Prostate gland (tissue), 2 donors: ENCODE data around the gene FSD2. TPM values are rescaled to one million over a fixed set of nuclear protein-coding genes. Genes with fewer than 3 reads are reported as not detected.

Source experiments
- DNase-seq: peaks from one replicate; pipeline ENCODE4 v3.0.0-alpha.2; 2019; ENCODE audit warnings: low spot score
- H3K27ac ChIP-seq, 2 donors: fragments of 200-600 bp; sonication (generic); 2 replicates each; pipeline ENCODE4 v1.5.1; 2017 to 2019
- H3K27me3 ChIP-seq: fragments of 200-600 bp; sonication (generic); replicated peaks from 2 replicates; pipeline ENCODE4 v1.5.1; 2019; ENCODE audit not compliant: insufficient read depth
- H3K36me3 ChIP-seq, 2 donors: fragments of 200-600 bp; sonication (generic); 1 replicate in 1 of 2; 2 replicates in 1 of 2; pipeline versions ENCODE4 v1.5.1 to v1.8.1; 2017 to 2019
- H3K4me1 ChIP-seq: fragments of 200-600 bp; sonication (generic); replicated peaks from 2 replicates; pipeline ENCODE4 v1.5.1; 2019
- H3K4me3 ChIP-seq, 2 donors: fragments of 200-600 bp; sonication (generic); 2 replicates each; pipeline ENCODE4 v1.5.1; 2017 to 2019
- H3K9me3 ChIP-seq: fragments of 200-600 bp; sonication (generic); 2 replicates; pipeline ENCODE4 v1.5.1; 2017
- POLR2A ChIP-seq: fragments of 450-650 bp; IDR thresholded peaks from one replicate; pipeline ENCODE4 v1.6.1; 2016; ENCODE audit warnings: antibody characterized with exemption, mild to moderate bottlenecking
- POLR2AphosphoS5 ChIP-seq: sonication (generic); formaldehyde crosslinking; IDR thresholded peaks from one replicate; pipeline ENCODE4 v1.6.1; 2017; ENCODE audit warnings: antibody characterized with exemption
- WGBS: methylation state at CpG from one replicate; pipeline ENCODE4 v1.1.5; 2018; 5-methylcytosine and 5-hydroxymethylcytosine counted together
- intact Hi-C: fragments of 100-400 bp; cut with DNase I; formaldehyde crosslinking; loops from one replicate; pipeline ENCODE4 v1.14.2; 2022
- total RNA-seq, 2 donors: library from RNA; depleted of rRNA; stranded (reverse); fragments of >200 nt; gene quantifications; one replicate each; pipeline ENCODE4 v1.1.0, GENCODE V29; 2016
- TF ChIP-seq, protein P1 (sequence below), 4 experiments: fragments of 200-600 bp in 2 of 4; fragments of 450-650 bp in 2 of 4; sonication (generic) in 2 of 4; IDR thresholded peaks; 1 replicate in 3 of 4; 2 replicates in 1 of 4; pipeline ENCODE4 v1.5.1; 2016 to 2019; ENCODE audit warnings: antibody characterized with exemption in 4 of 4, mild to moderate bottlenecking in 2 of 4, moderate library complexity in 2 of 4

FSD2 gene
- total RNA-seq, 2 donors from 2014 or later = 0.05 TPM; not detected in 1

DNA sequence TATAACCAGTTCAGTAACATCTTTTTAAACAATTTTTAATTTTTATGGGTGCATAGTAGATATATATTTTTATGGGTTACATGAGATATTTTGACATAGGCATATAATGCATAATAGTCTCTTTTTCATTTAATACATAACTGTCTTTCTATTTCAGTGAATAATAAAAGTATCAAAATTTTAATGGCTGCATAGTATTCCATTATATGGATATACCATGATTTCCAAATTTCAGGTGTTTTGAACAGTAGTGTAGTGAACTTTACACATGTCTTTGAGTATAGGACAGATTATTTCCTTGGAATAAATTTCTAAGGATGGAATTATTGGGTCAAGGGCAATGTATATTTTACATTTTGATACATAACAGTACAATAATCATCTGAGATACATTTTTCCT, 14.3 kb upstream of the FSD2 start:
- Histone ChIP-seq H3K36me3 (no peaks in the 10 kb centered on the region), H3K27me3 (no peaks in the 10 kb centered on the region)
- intact Hi-C loops = no loop called here

GRCh38 chr15:82812994-82813393, 7.1 kb upstream of the FSD2 start:
- TF ChIP-seq POLR2A = no peak
- TF ChIP-seq POLR2AphosphoS5 = no peak
- TF ChIP-seq, protein P1, sequence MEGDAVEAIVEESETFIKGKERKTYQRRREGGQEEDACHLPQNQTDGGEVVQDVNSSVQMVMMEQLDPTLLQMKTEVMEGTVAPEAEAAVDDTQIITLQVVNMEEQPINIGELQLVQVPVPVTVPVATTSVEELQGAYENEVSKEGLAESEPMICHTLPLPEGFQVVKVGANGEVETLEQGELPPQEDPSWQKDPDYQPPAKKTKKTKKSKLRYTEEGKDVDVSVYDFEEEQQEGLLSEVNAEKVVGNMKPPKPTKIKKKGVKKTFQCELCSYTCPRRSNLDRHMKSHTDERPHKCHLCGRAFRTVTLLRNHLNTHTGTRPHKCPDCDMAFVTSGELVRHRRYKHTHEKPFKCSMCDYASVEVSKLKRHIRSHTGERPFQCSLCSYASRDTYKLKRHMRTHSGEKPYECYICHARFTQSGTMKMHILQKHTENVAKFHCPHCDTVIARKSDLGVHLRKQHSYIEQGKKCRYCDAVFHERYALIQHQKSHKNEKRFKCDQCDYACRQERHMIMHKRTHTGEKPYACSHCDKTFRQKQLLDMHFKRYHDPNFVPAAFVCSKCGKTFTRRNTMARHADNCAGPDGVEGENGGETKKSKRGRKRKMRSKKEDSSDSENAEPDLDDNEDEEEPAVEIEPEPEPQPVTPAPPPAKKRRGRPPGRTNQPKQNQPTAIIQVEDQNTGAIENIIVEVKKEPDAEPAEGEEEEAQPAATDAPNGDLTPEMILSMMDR (IDR thresholded peaks at IDR 0.05) = no peak
- no peak for DNase-seq
- intact Hi-C loops = loop anchor here (5.0 kb wide), 2 partner anchors 61 to 271 kb away; partner anchors contain the start of gene RPS17
- 83% methylated on average over 4 of the region's 4 CpGs for WGBS
- H3K4me1 ChIP-seq = no peaks in the 10 kb centered on the region
- H3K27me3 ChIP-seq = no peaks in the 10 kb centered on the region
- H3K4me3 ChIP-seq = no peak overlapping the region
- H3K27ac ChIP-seq = no peak overlapping the region
- H3K9me3 ChIP-seq = no peaks in the 10 kb centered on the region
- H3K36me3 ChIP-seq = peaks cover 0 to 9% of the 10 kb centered on the region in 2 donors

More for the DNA sequence above, 14.3 kb upstream of the FSD2 start:
- TF ChIP-seq POLR2AphosphoS5 = no peak
- no peak for TF ChIP-seq POLR2A
- TF ChIP-seq, protein P1 (IDR thresholded peaks at IDR 0.05) = no peak
- no peaks in the 10 kb centered on the region for H3K9me3 ChIP-seq
- H3K4me3 ChIP-seq = no peak overlapping the region
- H3K27ac ChIP-seq = no peak overlapping the region
- no peaks in the 10 kb centered on the region for H3K4me1 ChIP-seq
- no peak for DNase-seq

DNA sequence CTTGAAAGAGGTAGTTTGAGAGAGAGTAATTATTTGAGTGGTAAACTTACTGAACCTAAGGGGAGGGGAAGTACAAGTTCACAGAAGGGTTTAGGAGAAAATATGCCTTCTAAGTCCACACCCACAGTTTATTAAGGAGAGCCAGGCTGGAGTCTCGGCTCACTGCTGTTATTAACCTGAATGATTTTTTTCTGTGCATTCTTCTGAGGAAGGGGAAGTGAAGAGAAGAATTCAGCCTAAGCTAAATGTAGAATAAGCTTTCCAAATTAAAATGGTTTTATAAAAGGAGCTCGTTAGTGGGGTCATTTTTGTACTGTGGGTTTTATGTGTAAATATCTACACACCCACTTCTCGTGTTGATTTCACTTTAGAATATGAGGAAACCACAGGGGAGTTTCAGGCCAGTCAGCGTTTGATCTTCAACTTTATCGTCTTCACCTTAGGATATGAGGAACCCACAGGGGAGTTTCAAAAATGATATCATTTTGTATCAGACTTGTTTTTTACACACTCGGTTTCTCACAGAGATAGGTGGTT, 5.1 kb upstream of the FSD2 start:
- Histone ChIP-seq H3K36me3 (peaks cover 0 to 9% of the 10 kb centered on the region in 2 donors), H3K27ac (peak overlapping the region; percentile 99), H3K9me3 (no peaks in the 10 kb centered on the region), H3K4me3 (peak overlapping the region; percentile 69 to 98), H3K4me1 (no peaks in the 10 kb centered on the region), H3K27me3 (no peaks in the 10 kb centered on the region)
- intact Hi-C loops = loop anchor here (5.0 kb wide), 2 partner anchors 59 to 269 kb away; partner anchors contain the start of gene RPS17
- no peak for DNase-seq
- TF ChIP-seq POLR2AphosphoS5 (no peak), POLR2A (no peak)
- TF ChIP-seq, protein P1 (IDR thresholded peaks at IDR 0.05) = no peak
- WGBS = 2% methylated on average over 6 of the region's 6 CpGs

DNA sequence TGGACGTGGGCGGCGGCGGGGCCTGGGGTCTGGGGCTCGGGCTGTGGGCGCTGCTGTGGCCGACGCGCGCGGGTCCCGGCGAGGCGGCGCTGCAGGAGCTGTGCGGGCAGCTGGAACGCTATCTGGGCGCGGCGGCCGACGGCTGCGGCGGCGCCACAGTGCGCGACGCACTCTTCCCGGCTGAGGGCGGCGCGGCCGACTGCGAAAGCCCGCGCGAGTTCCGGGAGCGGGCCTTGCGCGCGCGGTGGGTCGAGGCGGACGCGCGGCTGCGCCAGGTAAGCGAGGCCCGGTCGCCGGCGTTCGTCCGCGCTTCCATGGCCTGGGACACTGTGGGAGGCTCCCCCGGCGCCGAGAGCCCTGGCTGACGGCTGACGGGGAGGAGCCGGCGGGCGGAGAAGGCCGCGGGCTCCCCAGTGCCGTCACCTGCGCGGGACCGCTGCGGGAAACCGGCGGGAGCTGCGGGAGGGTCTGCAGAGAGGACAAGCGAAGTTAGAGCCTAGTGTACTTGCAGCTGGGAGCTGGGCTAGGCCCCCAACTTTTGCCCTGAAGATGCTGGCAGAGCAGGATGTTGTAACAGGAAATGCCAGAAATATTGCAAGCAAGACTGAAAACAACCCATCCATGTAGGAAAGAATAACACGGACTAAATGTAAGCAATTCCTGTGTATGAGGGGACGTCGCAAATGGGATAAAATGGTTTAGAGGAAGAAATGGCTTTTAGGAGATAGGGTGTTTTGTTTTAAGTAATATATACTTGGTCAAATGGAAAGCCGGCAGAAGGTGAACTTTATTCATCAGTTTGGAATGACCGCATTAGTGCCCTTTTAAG, 4.4 kb upstream of the FSD2 start:
- Histone ChIP-seq H3K4me3 (peak overlapping the region; percentile 69 to 98), H3K27me3 (no peaks in the 10 kb centered on the region), H3K4me1 (no peaks in the 10 kb centered on the region), H3K27ac (peak overlapping the region; percentile 99), H3K36me3 (peaks cover 0 to 9% of the 10 kb centered on the region in 2 donors), H3K9me3 (no peaks in the 10 kb centered on the region)
- no peak for DNase-seq
- WGBS = under 1% methylated on average over 21 of the region's 81 CpGs
- TF ChIP-seq POLR2A = no peak
- TF ChIP-seq, protein P1 (IDR thresholded peaks at IDR 0.05) = peak in 1 of 4 experiments; percentile 1
- intact Hi-C loops = loop anchor here (5.0 kb wide), 2 partner anchors 58 to 268 kb away; partner anchors contain the start of gene RPS17
